Ishikawa (cell line): Measurements from ENCODE around the gene KRCC1.

Experiments used
- CEBPB ChIP-seq: IDR thresholded peaks from 2 replicates; pipeline ENCODE4 v1.6.1; 2012
- CREB1 ChIP-seq: IDR thresholded peaks from 2 replicates; pipeline ENCODE4 v1.6.1; 2012; ENCODE audit warnings: low read depth
- EGR1 ChIP-seq: IDR thresholded peaks from 2 replicates; pipeline ENCODE4 v1.6.1; 2012
- EP300 ChIP-seq: IDR thresholded peaks from 2 replicates; pipeline ENCODE4 v1.6.1; 2012; ENCODE audit warnings: borderline replicate concordance
- FOXM1 ChIP-seq: IDR thresholded peaks from 2 replicates; pipeline ENCODE4 v1.6.1; 2012; ENCODE audit warnings: low read depth, borderline replicate concordance
- NFIC ChIP-seq: IDR thresholded peaks from 2 replicates; pipeline ENCODE4 v1.6.1; 2012
- RAD21 ChIP-seq: IDR thresholded peaks from 2 replicates; pipeline ENCODE4 v1.6.1; 2012; ENCODE audit warnings: low read depth
- TAF1 ChIP-seq: IDR thresholded peaks from 2 replicates; pipeline ENCODE4 v1.6.1; 2012; ENCODE audit warnings: low read depth, mild to moderate bottlenecking
- TCF12 ChIP-seq: IDR thresholded peaks from 2 replicates; pipeline ENCODE4 v1.6.1; 2012; ENCODE audit warnings: low read depth
- TEAD4 ChIP-seq: IDR thresholded peaks from 2 replicates; pipeline ENCODE4 v1.6.1; 2012
- YY1 ChIP-seq: IDR thresholded peaks from 2 replicates; pipeline ENCODE4 v1.6.1; 2012; ENCODE audit warnings: low read depth
- ZBTB7A ChIP-seq: IDR thresholded peaks from 2 replicates; pipeline ENCODE4 v1.6.1; 2012; ENCODE audit warnings: low read depth
- TF ChIP-seq, protein P1 (sequence below): IDR thresholded peaks from 2 replicates; pipeline ENCODE4 v1.6.1; 2012; ENCODE audit warnings: low read depth, mild to moderate bottlenecking
- TF ChIP-seq, protein P2 (sequence below): IDR thresholded peaks from 2 replicates; pipeline ENCODE4 v1.6.1; 2012
- TF ChIP-seq, protein P3 (sequence below): IDR thresholded peaks from 2 replicates; pipeline ENCODE4 v1.6.1; 2012

KRCC1 gene

DNA sequence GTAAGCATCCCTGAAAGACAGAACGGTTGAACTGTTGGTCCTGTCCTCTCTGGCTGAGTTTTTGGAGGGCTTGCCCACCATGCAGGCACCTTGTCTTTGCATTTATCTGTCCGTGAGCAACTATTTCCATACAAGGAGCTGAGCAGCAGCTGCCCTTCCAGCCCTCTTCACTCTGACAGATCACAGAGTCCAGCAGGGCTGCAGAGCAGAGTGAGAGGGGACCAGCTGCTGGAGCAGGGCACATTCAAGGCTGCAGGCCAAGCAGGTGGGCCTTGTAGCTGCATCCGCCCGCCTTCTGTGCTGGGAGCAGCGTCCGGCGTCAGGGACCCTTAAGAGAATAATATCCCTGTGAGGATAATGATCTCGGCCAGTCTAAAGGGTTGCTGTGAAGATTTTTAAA is 21.5 kb upstream of the KRCC1 start:
- TF ChIP-seq EP300, result no peak
- no peak for TF ChIP-seq NFIC
- TF ChIP-seq, protein P1, sequence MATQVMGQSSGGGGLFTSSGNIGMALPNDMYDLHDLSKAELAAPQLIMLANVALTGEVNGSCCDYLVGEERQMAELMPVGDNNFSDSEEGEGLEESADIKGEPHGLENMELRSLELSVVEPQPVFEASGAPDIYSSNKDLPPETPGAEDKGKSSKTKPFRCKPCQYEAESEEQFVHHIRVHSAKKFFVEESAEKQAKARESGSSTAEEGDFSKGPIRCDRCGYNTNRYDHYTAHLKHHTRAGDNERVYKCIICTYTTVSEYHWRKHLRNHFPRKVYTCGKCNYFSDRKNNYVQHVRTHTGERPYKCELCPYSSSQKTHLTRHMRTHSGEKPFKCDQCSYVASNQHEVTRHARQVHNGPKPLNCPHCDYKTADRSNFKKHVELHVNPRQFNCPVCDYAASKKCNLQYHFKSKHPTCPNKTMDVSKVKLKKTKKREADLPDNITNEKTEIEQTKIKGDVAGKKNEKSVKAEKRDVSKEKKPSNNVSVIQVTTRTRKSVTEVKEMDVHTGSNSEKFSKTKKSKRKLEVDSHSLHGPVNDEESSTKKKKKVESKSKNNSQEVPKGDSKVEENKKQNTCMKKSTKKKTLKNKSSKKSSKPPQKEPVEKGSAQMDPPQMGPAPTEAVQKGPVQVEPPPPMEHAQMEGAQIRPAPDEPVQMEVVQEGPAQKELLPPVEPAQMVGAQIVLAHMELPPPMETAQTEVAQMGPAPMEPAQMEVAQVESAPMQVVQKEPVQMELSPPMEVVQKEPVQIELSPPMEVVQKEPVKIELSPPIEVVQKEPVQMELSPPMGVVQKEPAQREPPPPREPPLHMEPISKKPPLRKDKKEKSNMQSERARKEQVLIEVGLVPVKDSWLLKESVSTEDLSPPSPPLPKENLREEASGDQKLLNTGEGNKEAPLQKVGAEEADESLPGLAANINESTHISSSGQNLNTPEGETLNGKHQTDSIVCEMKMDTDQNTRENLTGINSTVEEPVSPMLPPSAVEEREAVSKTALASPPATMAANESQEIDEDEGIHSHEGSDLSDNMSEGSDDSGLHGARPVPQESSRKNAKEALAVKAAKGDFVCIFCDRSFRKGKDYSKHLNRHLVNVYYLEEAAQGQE, result no peak
- TF ChIP-seq YY1, result no peak
- no peak for TF ChIP-seq RAD21
- TF ChIP-seq, protein P2, sequence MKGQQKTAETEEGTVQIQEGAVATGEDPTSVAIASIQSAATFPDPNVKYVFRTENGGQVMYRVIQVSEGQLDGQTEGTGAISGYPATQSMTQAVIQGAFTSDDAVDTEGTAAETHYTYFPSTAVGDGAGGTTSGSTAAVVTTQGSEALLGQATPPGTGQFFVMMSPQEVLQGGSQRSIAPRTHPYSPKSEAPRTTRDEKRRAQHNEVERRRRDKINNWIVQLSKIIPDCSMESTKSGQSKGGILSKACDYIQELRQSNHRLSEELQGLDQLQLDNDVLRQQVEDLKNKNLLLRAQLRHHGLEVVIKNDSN, result no peak
- TF ChIP-seq TEAD4, result no peak
- no peak for TF ChIP-seq TAF1
- TF ChIP-seq FOXM1, result no peak
- TF ChIP-seq, protein P3, sequence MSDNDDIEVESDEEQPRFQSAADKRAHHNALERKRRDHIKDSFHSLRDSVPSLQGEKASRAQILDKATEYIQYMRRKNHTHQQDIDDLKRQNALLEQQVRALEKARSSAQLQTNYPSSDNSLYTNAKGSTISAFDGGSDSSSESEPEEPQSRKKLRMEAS, result no peak
- TF ChIP-seq TCF12, result no peak
- no peak for TF ChIP-seq CREB1

DNA sequence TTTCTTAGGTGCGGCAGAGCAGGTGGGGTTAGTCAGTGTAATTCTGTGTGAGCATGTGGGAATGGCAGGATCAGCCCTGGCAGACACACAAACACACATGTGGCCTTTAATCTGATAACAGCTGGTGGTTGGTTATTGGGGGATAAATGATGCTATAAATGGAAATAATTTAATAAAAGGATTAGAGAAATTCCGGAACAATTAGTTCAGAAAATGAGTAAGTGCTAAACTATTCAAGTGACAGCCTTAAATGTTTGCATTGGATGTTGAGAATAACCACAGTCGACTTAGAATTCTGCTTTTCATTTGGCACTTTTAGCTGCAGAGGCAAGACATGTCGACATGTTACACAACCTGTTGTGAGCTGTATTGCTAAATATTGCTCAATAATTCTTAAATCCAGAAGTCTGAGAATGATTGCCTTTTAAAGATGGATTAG is 19.3 kb upstream of the KRCC1 start:
- no peak for TF ChIP-seq NFIC
- TF ChIP-seq, protein P2, result no peak
- TF ChIP-seq CEBPB, result 0 out of 2 replicates have a peak, but pooled peaks have one; percentile 28
- no peak for TF ChIP-seq ZBTB7A

DNA sequence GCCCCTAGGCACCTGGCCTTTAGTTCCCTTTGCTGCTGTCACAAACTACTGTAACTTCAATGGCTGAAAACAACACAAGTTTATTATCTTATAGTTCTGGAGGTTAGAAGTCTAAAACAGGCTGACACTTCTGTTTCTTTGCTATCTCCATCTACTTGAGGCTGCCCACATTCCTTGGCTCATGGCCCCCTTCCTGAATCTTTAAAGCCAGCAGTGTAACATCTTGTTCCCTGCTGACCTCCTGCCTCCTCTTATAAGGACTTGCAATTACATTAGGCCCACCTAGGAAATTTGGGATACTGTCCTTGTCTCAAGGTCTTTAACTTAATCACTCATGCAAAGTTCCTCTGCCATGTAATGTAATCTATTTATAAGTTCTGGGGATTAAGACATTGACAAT is 18.6 kb upstream of the KRCC1 start:
- TF ChIP-seq YY1 (no peak), FOXM1 (no peak), EP300 (no peak), TCF12 (no peak)
- TF ChIP-seq, protein P3, result no peak
- TF ChIP-seq, protein P2, result no peak

DNA sequence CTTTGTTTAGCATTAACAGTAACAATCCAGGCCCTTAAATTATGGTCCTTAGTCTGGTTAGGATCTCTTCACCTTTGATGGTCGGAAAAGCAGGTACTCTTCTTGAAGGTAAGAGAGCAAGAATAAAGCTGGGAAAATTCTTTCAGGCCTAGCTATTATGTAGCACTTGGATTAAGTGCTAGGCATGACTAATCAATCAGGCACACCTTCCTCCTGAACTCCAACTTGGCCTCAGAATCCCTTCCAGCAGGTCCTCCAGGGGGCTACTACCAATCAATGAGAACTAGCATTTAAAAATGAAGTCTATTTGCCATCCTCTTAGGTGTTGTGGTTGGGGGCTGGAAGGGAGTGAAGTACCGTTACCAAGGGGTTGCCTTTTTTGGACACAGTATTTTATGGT is 15.8 kb upstream of the KRCC1 start:
- TF ChIP-seq FOXM1 (no peak), RAD21 (no peak), TEAD4 (no peak), EGR1 (no peak), YY1 (no peak), NFIC (no peak), EP300 (no peak), TAF1 (no peak), TCF12 (no peak), CEBPB (no peak), ZBTB7A (no peak), CREB1 (no peak)
- TF ChIP-seq, protein P3, result no peak
- TF ChIP-seq, protein P1, result no peak
- TF ChIP-seq, protein P2, result no peak

DNA sequence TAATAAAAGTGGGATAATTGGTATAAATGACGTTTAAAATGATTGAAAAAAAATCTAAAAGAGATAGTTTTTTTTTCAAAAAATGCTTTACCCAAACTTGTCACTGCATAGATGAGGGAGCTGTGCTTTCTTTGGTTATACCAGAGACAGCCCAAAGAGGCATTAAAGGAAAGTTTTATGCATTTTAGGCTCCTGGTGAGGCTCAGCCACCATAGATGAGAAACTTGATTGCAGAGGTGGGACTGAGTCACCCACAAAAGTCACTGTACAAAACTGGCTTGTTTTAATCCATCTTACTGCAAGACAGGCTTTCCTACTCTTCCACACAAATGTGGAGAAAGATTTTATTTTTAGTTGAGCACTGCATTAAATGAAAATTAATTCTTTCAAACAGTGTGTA is 14.5 kb upstream of the KRCC1 start:
- TF ChIP-seq CEBPB (no peak), TEAD4 (no peak), TAF1 (no peak), RAD21 (no peak), ZBTB7A (no peak), CREB1 (no peak), TCF12 (no peak)
- TF ChIP-seq, protein P3, result no peak
- TF ChIP-seq, protein P1, result no peak
